Smooth muscle cell (in vitro differentiated cells): ENCODE data around the gene CYP24A1. TPM values are rescaled to one million over a fixed set of nuclear protein-coding genes. Genes with fewer than 3 reads are reported as not detected.

Experiments used
- DNase-seq: peaks from one replicate; lab custom pipeline; 2025; ENCODE audit not compliant: unreplicated experiment; lab: John Stamatoyannopoulos, UW
- H2AFZ ChIP-seq: fragments of 200-600 bp; sonication (generic); 2 replicates; pipeline ENCODE4 v1.6.0; 2016; ENCODE audit warnings: antibody characterized with exemption, low read depth, mild to moderate bottlenecking
- H3F3A ChIP-seq: fragments of 200-600 bp; sonication (generic); 2 replicates; pipeline ENCODE4 v1.6.0; 2017; ENCODE audit warnings: antibody characterized with exemption, low read depth
- H3K27ac ChIP-seq: fragments of 200-600 bp; sonication (generic); 2 replicates; pipeline ENCODE4 v1.5.1; 2016; ENCODE audit warnings: low read depth, mild to moderate bottlenecking
- H3K27me3 ChIP-seq: fragments of 200-600 bp; sonication (generic); 2 replicates; pipeline ENCODE4 v1.6.1; 2016; ENCODE audit warnings: low read depth, mild to moderate bottlenecking
- H3K36me3 ChIP-seq: fragments of 200-600 bp; sonication (generic); 2 replicates; pipeline ENCODE4 v1.5.1; 2016; ENCODE audit warnings: low read depth
- H3K4me1 ChIP-seq: fragments of 200-600 bp; sonication (generic); 2 replicates; pipeline ENCODE4 v1.5.1; 2016; ENCODE audit warnings: low read depth
- H3K4me2 ChIP-seq: fragments of 200-600 bp; sonication (generic); 2 replicates; pipeline ENCODE4 v1.6.0; 2016; ENCODE audit warnings: mild to moderate bottlenecking
- H3K4me3 ChIP-seq: fragments of 200-600 bp; sonication (generic); 2 replicates; pipeline ENCODE4 v1.5.1; 2016; ENCODE audit warnings: mild to moderate bottlenecking
- H3K79me2 ChIP-seq: fragments of 200-600 bp; sonication (generic); 2 replicates; pipeline ENCODE4 v1.6.0; 2016; ENCODE audit warnings: low read depth, mild to moderate bottlenecking
- H3K9ac ChIP-seq: fragments of 200-600 bp; sonication (generic); 2 replicates; pipeline ENCODE4 v1.6.0; 2016; ENCODE audit warnings: low read depth
- H3K9me3 ChIP-seq: fragments of 200-600 bp; sonication (generic); replicated peaks from 2 replicates; pipeline ENCODE4 v1.5.1; 2016; ENCODE audit warnings: low read depth
- H4K20me1 ChIP-seq: fragments of 200-600 bp; sonication (generic); 2 replicates; pipeline ENCODE4 v1.6.0; 2016; ENCODE audit warnings: low read depth
- WGBS: methylation state at CpG from one replicate; pipeline ENCODE4 v1.1.7; 2016; ENCODE audit warnings: low lambda C conversion rate; 5-methylcytosine and 5-hydroxymethylcytosine counted together
- polyA plus RNA-seq: library from polyadenylated mRNA; unstranded; fragments of >200 nt; fragmentation: Nextera tagmentation; extraction: Ambion mirVana; gene quantifications from 2 replicates; pipeline ENCODE4 v1.2.1, GENCODE V29; 2016
- total RNA-seq: library from RNA; depleted of rRNA; stranded (reverse); fragments of >200 nt; gene quantifications from 2 replicates; pipeline ENCODE4 v1.2.3, GENCODE V29; 2014
- TF ChIP-seq, protein P1 (sequence below): fragments of 200-600 bp; sonication (generic); IDR thresholded peaks from 2 replicates; pipeline ENCODE4 v1.5.1; 2017; ENCODE audit warnings: borderline replicate concordance, mild to moderate bottlenecking, antibody characterized with exemption; ENCODE audit not compliant: insufficient read depth, poor library complexity, severe bottlenecking

The CYP24A1 gene
- total and polyA plus RNA-seq, 2 experiments from 2014 or later: 0.70 to 18.0 TPM

- Histone ChIP-seq H3K9ac (no peak overlapping the region), H3K79me2 (no peaks in the 10 kb centered on the region), H2AFZ (no peak overlapping the region), H3F3A (peaks cover 4% of the 10 kb centered on the region), H4K20me1 (no peaks in the 10 kb centered on the region), H3K4me2 (no peak overlapping the region), H3K4me1 (no peaks in the 10 kb centered on the region), H3K27ac (no peak overlapping the region), H3K9me3 (no peaks in the 10 kb centered on the region), H3K4me3 (no peak overlapping the region), H3K36me3 (no peaks in the 10 kb centered on the region), H3K27me3 (no peaks in the 10 kb centered on the region)
- WGBS: 91% methylated on average over 2 of the region's 2 CpGs
- no peak for DNase-seq
- TF ChIP-seq, protein P1, sequence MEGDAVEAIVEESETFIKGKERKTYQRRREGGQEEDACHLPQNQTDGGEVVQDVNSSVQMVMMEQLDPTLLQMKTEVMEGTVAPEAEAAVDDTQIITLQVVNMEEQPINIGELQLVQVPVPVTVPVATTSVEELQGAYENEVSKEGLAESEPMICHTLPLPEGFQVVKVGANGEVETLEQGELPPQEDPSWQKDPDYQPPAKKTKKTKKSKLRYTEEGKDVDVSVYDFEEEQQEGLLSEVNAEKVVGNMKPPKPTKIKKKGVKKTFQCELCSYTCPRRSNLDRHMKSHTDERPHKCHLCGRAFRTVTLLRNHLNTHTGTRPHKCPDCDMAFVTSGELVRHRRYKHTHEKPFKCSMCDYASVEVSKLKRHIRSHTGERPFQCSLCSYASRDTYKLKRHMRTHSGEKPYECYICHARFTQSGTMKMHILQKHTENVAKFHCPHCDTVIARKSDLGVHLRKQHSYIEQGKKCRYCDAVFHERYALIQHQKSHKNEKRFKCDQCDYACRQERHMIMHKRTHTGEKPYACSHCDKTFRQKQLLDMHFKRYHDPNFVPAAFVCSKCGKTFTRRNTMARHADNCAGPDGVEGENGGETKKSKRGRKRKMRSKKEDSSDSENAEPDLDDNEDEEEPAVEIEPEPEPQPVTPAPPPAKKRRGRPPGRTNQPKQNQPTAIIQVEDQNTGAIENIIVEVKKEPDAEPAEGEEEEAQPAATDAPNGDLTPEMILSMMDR: no peak
Measured at GRCh38 chr20:54111460-54111859, 62.3 kb downstream of the CYP24A1 start.

DNA sequence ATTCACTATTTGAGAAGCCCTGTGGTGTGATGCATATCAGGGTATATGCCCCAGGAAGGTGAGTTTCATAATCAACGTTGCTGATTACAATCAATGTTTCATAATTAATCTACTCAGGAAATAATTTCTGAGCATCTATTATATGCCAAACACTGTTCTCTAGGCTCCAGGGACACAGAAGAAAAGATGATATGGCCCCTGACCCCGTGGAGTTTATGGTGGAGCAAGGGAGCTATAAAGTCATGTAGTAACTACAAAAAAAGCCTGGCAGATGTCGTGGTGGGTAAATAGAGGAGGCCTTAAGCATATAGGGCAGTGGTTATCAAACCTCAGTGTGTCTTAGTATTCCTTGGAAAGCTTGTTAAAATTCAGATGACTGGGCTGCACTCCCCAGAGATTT, 63.3 kb downstream of the CYP24A1 start:
- no peak overlapping the region for H2AFZ ChIP-seq
- no peak overlapping the region for H3K4me3 ChIP-seq
- no peak for DNase-seq
- TF ChIP-seq, protein P1: no peak
- peaks cover 7% of the 10 kb centered on the region for H3F3A ChIP-seq
- peak overlapping the region; percentile 2 for H3K4me2 ChIP-seq
- H3K4me1 ChIP-seq: peaks cover 4% of the 10 kb centered on the region
- WGBS: 45% methylated on average over 3 of the region's 3 CpGs
- H3K9me3 ChIP-seq: no peaks in the 10 kb centered on the region
- H3K9ac ChIP-seq: no peak overlapping the region
- peak overlapping the region; percentile 40 for H3K27ac ChIP-seq
- no peaks in the 10 kb centered on the region for H4K20me1 ChIP-seq
- H3K36me3 ChIP-seq: no peaks in the 10 kb centered on the region
- no peaks in the 10 kb centered on the region for H3K79me2 ChIP-seq
- no peaks in the 10 kb centered on the region for H3K27me3 ChIP-seq

GRCh38 chr20:54110041-54110440, 63.7 kb downstream of the CYP24A1 start:
- Histone ChIP-seq H3K4me1 (peaks cover 4% of the 10 kb centered on the region), H3K27me3 (no peaks in the 10 kb centered on the region), H3K9ac (no peak overlapping the region), H4K20me1 (no peaks in the 10 kb centered on the region), H3F3A (peaks cover 7% of the 10 kb centered on the region), H2AFZ (no peak overlapping the region), H3K79me2 (no peaks in the 10 kb centered on the region), H3K4me2 (no peak overlapping the region), H3K36me3 (no peaks in the 10 kb centered on the region), H3K4me3 (no peak overlapping the region), H3K9me3 (no peaks in the 10 kb centered on the region), H3K27ac (peak overlapping the region; percentile 40)
- TF ChIP-seq, protein P1: no peak
- no peak for DNase-seq

- peaks cover 12% of the 10 kb centered on the region for H3F3A ChIP-seq
- H3K36me3 ChIP-seq: no peaks in the 10 kb centered on the region
- TF ChIP-seq, protein P1: no peak
- no peaks in the 10 kb centered on the region for H3K27me3 ChIP-seq
- no peak for DNase-seq
- no peak overlapping the region for H3K4me3 ChIP-seq
- no peak overlapping the region for H3K27ac ChIP-seq
- no peaks in the 10 kb centered on the region for H3K9me3 ChIP-seq
- H3K9ac ChIP-seq: no peak overlapping the region
- no peaks in the 10 kb centered on the region for H3K79me2 ChIP-seq
- no peak overlapping the region for H3K4me2 ChIP-seq
- 93% methylated on average over 1 of the region's 1 CpG for whole genome bisulfite sequencing
- H4K20me1 ChIP-seq: no peaks in the 10 kb centered on the region
- H2AFZ ChIP-seq: no peak overlapping the region
- H3K4me1 ChIP-seq: peaks cover 4% of the 10 kb centered on the region
Measured at GRCh38 chr20:54108817-54109216, 65.0 kb downstream of the CYP24A1 start.
